ENCODE results near the gene TMPRSS4. TPM values are rescaled to one million over a fixed set of nuclear protein-coding genes. Genes with fewer than 3 reads are reported as not detected.

TMPRSS4 gene
- total and polyA plus RNA-seq, 4 donors, result 0.08 to 0.33 (median 0.24) TPM; not detected in 1

- TF ChIP-seq, protein P1, sequence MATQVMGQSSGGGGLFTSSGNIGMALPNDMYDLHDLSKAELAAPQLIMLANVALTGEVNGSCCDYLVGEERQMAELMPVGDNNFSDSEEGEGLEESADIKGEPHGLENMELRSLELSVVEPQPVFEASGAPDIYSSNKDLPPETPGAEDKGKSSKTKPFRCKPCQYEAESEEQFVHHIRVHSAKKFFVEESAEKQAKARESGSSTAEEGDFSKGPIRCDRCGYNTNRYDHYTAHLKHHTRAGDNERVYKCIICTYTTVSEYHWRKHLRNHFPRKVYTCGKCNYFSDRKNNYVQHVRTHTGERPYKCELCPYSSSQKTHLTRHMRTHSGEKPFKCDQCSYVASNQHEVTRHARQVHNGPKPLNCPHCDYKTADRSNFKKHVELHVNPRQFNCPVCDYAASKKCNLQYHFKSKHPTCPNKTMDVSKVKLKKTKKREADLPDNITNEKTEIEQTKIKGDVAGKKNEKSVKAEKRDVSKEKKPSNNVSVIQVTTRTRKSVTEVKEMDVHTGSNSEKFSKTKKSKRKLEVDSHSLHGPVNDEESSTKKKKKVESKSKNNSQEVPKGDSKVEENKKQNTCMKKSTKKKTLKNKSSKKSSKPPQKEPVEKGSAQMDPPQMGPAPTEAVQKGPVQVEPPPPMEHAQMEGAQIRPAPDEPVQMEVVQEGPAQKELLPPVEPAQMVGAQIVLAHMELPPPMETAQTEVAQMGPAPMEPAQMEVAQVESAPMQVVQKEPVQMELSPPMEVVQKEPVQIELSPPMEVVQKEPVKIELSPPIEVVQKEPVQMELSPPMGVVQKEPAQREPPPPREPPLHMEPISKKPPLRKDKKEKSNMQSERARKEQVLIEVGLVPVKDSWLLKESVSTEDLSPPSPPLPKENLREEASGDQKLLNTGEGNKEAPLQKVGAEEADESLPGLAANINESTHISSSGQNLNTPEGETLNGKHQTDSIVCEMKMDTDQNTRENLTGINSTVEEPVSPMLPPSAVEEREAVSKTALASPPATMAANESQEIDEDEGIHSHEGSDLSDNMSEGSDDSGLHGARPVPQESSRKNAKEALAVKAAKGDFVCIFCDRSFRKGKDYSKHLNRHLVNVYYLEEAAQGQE (IDR thresholded peaks at IDR 0.05), result no peak
- no peak for TF ChIP-seq RAD21 (IDR thresholded peaks at IDR 0.05)
- no peak for TF ChIP-seq TAF1 (conservative IDR thresholded peaks at IDR 0.05)
Observed at GRCh38 chr11:118049771-118050170, 27.1 kb upstream of the TMPRSS4 start (continued).

- TF ChIP-seq RXRA (IDR thresholded peaks at IDR 0.05), result no peak
- TF ChIP-seq ATF3 (IDR thresholded peaks at IDR 0.05), result no peak
- TF ChIP-seq EGR1 (IDR thresholded peaks at IDR 0.05; ENCODE audit: low read depth in 2 of 2), result no peak
- TF ChIP-seq TAF1 (conservative IDR thresholded peaks at IDR 0.05), result no peak
- no peaks in the 10 kb centered on the region for H3K36me3 ChIP-seq (ENCODE audit: control insufficient read depth in 4 of 4, insufficient read depth in 3 of 4, low read depth in 1 of 4, low read length in 3 of 4)
- no peak overlapping the region for H3K9ac ChIP-seq (ENCODE audit: low read depth in 1 of 2, low read length in 2 of 2)
- H3K4me1 ChIP-seq (ENCODE audit: control insufficient read depth in 4 of 4, insufficient read depth in 4 of 4, low read length in 3 of 4), result peaks cover 0 to 6% (median 1%) of the 10 kb centered on the region in 4 donors
- H3K27me3 ChIP-seq (ENCODE audit: control insufficient read depth in 4 of 4, insufficient read depth in 4 of 4, low read length in 3 of 4), result no peaks in the 10 kb centered on the region
- H3K27ac ChIP-seq (ENCODE audit: low read depth in 1 of 2, low read length in 2 of 2), result no peak overlapping the region
- 91% methylated on average over 7 of the region's 7 CpGs for WGBS
- no peak for DNase-seq (ENCODE audit: low spot score)
- no peak overlapping the region for H3K4me3 ChIP-seq (ENCODE audit: low read depth in 1 of 3, low read length in 3 of 3)
- H3K9me3 ChIP-seq (ENCODE audit: control insufficient read depth in 4 of 4, low read length in 3 of 4), result no peaks in the 10 kb centered on the region
Observed at GRCh38 chr11:118050208-118050891, 26.5 kb upstream of the TMPRSS4 start.

DNA sequence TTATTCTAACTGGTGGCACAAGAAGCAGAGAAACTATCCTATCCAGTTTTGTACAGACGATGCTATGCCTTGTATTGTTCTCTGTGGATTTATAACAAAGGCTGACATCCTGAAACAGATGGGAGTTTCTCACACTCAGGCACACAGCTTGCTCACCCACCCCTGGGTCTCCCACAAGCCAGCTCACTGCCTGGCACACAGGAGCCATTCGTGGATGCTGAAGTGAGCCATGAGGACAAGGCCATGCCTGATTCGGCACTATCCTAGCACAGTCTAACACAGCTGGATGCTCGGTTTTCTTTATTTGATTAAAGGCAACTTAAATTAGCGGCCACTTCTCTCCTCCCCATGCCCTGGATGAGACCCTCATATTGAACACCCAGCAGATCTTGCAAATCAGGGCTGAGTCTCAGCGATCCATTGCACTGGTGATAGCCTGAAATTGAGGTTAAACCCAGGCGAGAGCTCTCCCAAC lies 25.7 kb upstream of the TMPRSS4 start:
- DNase-seq (ENCODE audit: low spot score), result no peak
- Histone ChIP-seq H3K9me3 (ENCODE audit: control insufficient read depth in 4 of 4, low read length in 3 of 4) (no peaks in the 10 kb centered on the region), H3K36me3 (ENCODE audit: control insufficient read depth in 4 of 4, insufficient read depth in 3 of 4, low read depth in 1 of 4, low read length in 3 of 4) (no peaks in the 10 kb centered on the region), H3K27me3 (ENCODE audit: control insufficient read depth in 4 of 4, insufficient read depth in 4 of 4, low read length in 3 of 4) (no peaks in the 10 kb centered on the region), H3K27ac (ENCODE audit: low read depth in 1 of 2, low read length in 2 of 2) (no peak overlapping the region), H3K9ac (ENCODE audit: low read depth in 1 of 2, low read length in 2 of 2) (no peak overlapping the region), H3K4me1 (ENCODE audit: control insufficient read depth in 4 of 4, insufficient read depth in 4 of 4, low read length in 3 of 4) (no peaks in the 10 kb centered on the region), H3K4me3 (ENCODE audit: low read depth in 1 of 3, low read length in 3 of 3) (no peak overlapping the region)
- TF ChIP-seq SP1 (IDR thresholded peaks at IDR 0.05) (no peak), GABPA (IDR thresholded peaks at IDR 0.05 in 1 of 2, conservative IDR thresholded peaks at IDR 0.05 in 1 of 2) (no peak), MAX (IDR thresholded peaks at IDR 0.05) (no peak)
- WGBS, result 72% methylated on average over 7 of the region's 7 CpGs
